ENCODE results near the gene SMAD6.

The SMAD6 gene

GRCh38 chr15:66721020-66721419 lies 19.0 kb downstream of the SMAD6 start:
- no peak for DNase-seq (ENCODE audit: low read depth in 2 of 2)

DNA sequence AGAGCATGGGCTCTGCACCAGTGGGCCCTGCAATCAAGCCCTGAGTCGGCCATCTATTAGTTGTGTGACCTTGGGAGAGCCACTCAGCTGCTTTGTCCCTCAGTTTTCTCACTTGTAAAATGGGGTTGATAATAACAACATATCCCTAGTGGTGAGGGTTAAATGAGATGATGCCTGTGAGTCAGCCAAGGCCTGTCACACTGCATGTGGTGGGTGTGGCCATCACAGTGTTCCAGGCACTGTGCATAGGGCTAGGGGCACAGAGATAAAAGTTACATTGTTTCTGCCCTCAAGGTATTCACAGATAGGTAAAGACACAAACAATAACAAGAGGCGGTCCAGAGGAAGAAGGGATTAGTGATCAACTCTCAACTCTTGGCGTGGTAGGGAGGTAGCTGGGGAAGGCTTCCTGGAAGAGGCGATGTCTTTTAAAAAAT lies 19.5 kb downstream of the SMAD6 start:
- DNase-seq (ENCODE audit: low read depth in 2 of 2), result no peak

- no peak for DNase-seq (ENCODE audit: low read depth in 2 of 2)
Measured at GRCh38 chr15:66721954-66722353, 19.9 kb downstream of the SMAD6 start.

- no peak for DNase-seq (ENCODE audit: low read depth in 2 of 2)
Measured at GRCh38 chr15:66722757-66723540, 20.9 kb downstream of the SMAD6 start.

- DNase-seq (ENCODE audit: low read depth in 2 of 2), result no peak
Measured at GRCh38 chr15:66723826-66724731, 22.0 kb downstream of the SMAD6 start.

DNA sequence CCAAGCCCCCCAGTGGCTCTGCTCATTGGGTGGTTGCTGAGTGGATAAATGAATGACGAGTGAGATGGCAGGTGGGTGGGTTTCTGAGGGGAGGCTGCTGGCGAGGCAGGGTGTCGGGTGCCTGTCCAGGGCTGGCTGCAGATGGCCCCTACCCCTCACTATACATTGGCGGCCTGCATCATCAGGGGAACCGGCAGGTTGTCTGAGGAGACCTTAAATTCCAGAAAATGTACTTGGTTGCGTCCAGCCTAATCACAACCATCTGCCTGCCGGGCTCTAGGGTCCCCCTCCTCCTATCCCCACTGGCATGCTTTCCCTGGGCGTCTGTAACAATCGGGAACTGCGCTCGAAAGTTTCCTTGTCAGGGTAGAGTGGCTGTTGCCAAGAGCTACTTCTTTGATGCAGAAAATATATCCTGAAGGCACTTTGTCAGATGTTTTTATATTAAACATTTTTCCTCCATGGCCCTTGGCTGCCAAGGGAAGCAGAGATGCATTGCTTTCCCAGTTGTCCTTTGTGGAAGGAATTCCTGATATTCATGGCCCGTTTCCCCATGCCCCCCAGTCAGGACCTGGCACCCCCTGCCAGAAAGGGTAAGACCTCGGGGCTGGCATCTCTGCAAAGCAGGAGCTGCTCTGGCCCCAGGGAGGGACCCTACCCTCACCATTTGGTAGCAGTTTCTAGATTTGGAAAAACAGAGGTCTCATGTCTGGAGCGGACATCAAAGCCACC lies 22.9 kb downstream of the SMAD6 start:
- DNase-seq (ENCODE audit: low read depth in 2 of 2), result no peak

DNA sequence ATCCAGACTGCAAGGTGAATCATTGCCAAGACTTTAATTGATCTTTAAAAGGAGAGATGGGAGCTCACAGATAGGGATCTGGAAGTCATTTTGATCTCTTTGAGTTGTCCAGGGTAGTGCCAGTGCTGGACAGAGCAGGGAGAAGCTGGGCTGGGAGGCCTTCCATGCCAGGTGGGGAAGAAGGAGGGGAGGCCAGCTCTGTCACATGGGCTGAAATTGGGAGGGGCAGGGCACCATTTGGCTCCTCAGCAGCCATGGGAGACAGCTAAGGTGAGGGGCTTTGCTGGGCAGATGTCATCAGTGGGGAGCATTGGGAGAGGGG lies 23.4 kb downstream of the SMAD6 start:
- DNase-seq (ENCODE audit: low read depth in 2 of 2), result no peak

DNA sequence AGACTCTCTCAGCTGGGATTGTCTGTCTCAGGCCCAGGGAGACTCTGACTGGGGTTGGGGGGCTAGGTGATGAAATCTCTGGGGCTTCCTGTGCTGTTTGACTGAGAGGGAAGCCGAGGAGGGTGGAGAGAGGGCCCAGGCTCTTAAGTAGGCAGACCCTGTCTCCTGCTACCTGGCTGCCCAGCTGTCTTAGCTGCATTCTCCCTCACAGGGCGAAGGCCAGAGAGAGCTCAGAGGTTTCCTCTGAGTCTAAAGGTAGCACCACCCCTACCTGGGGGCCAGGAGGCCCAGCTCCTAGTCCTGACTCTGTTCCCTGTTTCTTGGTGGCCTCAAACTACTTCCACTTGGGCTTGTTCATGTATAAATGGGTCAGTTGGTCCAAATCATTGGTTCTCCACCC lies 24.4 kb downstream of the SMAD6 start:
- no peak for DNase-seq (ENCODE audit: low read depth in 2 of 2)

DNA sequence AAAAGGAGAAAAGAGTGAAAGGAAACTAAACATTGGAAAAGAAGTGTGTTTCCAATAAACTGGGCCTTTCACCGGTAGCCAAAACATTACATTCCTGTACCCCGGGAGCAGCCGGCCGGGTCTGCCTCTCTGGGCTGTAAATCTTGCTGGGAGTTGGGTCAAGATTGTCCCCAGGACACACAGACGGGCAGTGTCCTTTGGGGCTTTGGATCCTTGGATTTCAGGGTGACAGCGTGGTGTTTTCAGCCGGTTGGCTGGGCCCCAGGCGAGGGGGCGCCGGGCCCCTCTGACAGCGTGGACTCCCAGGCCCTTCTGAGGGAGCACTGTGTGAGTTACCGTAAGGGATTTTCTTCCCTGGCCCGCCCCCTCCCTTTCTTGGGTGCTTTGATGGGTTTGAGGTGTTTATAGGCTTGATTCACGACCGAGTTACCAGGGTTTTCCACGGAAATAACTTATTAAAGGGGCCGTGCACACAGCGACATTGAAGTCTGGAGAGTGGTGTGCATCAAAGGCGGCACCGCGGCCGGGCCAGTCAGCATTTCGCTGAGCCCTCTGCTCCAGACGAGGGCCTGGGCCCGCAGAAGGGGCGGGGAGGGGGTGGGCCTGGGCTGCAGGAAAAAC lies 27.4 kb downstream of the SMAD6 start:
- DNase-seq (ENCODE audit: low read depth in 2 of 2), result no peak

DNA sequence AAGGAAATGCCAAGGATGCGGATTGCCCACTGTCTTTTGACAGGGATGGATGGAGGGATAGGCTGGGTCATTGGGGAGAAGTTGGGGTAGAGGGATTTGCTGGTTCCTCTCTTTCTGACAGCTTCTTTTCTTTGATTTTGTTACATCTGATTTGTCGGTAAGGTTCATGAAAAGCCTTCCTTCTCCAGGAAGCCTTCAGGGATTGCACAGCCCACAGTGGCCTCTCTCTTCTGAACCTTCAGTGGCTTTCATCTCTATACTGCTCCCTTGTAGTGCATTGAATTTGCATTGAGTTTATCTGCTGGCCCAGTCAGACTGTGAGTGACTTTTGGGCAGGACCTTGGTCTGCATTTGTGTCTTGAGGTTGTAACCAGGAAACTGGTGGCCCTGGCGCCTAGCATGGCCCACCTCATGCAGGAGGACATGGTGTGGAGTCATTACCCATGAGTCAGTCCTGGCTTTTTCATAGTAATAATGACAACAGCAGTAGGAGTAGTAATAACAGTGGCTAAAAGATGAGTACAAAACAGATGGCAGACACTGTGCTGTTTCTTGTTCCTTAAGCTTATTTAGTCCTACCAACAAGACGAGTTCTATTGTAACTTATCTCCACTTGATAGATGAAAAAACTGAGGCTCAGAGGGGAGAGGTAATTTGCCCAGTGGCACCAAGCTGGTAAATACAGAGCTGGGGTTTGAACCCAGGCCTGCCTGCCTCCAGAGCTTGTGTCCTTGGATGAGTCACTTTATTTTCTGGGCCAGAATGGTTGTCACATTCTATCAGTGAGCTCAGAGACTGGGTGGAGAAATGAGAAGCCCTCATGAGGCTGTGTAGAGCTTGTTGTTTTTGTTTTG lies 28.4 kb downstream of the SMAD6 start:
- no peak for DNase-seq (ENCODE audit: low read depth in 2 of 2)

GRCh38 chr15:66733976-66734375 lies 31.9 kb downstream of the SMAD6 start:
- DNase-seq (ENCODE audit: low read depth in 2 of 2), result no peak

DNA sequence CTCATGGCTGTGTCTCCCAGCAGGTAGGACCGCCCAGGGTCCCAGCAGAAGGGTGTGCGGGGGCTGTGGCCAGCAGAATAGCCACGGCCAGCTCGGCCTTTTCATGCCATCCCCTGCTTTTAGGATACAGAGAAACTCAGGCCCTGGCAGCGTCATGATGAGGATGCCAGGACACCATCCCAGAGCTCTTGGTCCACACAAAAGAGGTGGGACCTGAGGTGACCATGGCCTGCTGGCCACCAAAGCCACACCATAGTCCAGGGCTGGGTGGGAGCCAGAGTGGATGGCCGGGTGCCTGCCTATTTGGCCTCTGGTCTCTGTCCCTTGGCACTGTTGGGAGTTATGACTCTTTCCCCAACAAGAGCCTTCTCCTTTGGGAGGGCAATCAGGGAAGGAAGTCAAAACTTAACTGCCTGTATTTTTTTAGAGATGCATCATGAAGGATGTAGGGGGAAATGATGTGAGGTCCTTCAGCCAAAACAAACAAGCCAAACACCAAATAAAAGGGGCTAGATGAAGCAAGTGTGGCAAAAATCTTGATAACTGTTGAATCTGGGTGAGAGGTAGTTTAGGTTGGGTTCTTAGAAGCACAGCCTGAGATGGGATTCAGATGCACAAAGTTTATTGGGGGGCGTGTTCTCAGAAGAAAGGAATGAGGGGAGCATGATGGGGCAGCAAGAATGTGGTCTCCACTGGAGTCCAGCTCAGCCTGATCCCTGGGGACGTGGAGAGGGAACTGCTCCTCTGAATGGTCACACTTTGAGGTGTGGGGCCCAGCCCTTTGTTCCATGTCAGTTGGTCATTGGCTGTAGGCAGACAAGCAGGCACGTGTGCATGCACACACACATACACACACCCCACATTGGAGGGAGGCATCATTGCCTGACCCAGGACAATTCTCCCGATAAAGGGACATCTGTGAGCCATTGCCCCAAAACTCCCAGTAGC lies 33.2 kb downstream of the SMAD6 start:
- no peak for DNase-seq (ENCODE audit: low read depth in 2 of 2)

GRCh38 chr15:66735909-66736305 lies 33.9 kb downstream of the SMAD6 start:
- no peak for DNase-seq (ENCODE audit: low read depth in 2 of 2)

DNA sequence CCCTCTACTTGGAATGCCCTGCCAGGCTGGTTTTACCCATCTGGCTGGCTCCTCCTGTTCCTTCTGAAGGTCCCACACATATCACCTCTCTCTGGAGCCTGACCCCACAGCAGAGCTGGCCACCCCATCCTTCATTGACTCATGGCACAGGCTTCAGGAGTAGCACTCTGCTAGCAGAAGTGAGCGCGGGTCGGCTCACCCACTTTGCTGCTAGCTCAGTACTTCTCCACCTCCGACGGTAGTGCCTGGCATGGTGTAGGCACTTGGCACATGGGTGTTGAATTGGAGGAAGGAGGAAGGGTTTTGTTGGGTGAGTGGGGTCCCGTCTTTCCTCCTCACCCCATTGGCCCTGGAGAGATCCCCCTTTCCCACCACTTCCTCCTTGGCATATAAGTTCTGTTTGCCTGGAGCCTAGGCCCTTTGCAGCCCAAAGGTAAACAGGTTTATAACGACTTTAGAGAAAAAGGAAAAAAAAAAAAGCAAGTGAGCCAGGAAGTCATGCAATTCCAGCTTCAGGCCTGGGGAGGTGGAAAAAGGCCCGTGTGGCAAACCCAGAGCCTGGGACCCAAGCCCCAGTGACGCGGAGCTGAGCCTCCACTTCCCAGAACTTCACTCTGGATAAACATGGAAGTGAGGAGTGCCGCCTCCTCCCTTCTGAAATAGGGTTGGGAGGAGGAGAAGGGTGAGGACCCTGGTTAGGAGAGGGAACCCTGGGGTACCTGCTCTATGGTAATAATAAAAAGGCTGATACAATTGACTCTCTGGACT lies 35.4 kb downstream of the SMAD6 start:
- DNase-seq (ENCODE audit: low read depth in 2 of 2), result no peak

GRCh38 chr15:66738116-66738515 lies 36.1 kb downstream of the SMAD6 start:
- DNase-seq (ENCODE audit: low read depth in 2 of 2), result no peak

DNA sequence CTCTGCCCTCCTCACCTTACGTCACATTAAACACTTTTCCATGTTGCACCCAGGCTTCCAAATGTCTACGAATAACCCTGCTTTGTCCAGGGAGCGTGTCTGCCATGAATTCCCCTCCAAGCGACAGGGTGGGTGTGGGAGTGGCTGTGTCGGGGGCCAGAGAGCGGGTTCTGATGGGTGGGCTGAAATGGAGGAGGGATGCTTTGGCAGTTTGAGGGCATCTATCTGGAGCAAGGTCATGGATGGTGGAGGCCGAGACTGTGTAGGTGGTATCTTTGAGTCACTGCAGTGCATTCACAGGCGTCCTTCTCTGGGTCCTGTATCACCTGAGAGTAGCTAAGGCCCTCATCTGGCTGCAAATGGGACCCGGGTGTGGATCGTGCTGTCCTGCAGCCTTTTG lies 36.6 kb downstream of the SMAD6 start:
- DNase-seq (ENCODE audit: low read depth in 2 of 2), result no peak

DNA sequence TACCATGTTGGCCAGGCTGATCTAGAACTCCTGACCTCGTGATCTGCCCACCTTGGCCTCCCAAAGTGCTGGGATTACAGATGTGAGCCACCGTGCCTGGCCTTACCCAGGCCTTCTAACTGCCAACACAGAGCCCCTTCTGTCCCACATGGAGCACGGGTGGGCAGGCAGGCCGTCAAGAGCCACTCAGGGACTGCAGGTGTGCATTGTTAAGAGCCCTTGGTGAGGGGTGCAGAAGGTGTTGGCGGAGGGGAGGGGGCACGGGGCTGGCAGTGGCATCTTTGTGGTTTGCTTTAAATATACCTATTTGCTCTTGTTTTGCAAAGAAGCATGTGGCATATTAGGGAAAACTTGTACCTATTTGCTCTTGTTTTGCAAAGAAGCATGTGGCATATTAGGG lies 37.3 kb downstream of the SMAD6 start:
- DNase-seq (ENCODE audit: low read depth in 2 of 2), result no peak

DNA sequence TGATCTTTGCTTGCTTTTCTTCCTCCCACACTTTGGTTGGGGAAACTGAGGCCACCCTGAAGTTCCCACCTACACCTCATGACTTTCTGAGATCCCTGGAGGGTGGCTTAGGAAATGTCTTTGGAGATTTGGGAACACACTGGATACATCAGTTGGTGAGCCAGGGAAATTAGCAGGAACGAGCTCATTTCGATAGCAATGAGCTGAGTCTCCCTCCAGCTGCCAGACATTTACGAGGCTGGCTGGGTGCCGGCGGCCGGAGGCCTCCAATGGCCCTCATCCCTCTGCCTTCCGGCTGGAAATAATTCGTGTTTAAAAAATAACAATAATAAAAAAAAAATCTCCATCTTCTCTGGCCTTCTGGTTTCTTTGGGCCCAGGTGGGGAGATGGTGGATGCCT lies 38.8 kb downstream of the SMAD6 start:
- no peak for DNase-seq (ENCODE audit: low read depth in 2 of 2)

DNA sequence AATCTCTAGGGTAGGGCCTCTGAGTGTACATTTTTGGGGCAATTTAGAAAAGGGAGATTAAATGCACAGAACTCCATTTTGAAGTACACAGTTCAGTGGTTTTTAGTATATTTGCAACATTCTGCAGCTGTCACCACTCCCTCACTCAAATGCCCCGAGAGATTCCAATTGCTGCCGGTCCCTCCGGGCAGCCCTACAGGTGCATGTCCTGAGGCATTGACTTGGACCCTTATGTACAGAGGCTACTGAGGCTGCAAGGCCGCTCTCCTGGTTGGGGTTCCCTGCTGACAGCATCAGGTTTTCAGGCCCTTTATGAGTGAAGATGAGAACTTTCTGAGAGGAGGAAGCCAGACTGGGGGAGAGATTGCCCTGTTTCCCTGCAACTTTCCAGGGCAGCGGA lies 39.6 kb downstream of the SMAD6 start:
- DNase-seq (ENCODE audit: low read depth in 2 of 2), result no peak
